Heart left ventricle (tissue), 16 donors: ENCODE results near the gene DPH6. TPM values are rescaled to one million over a fixed set of nuclear protein-coding genes. Genes with fewer than 3 reads are reported as not detected.
A peak's percentile ranks its signal among the peaks of the same experiment; 100 is the strongest.

Source experiments
- ATAC-seq, 4 donors: fragments of 200-7000 bp; cut with Tn5 transposase; one replicate each; pipeline ENCODE4 v1.9.1; 2020 to 2022; ENCODE audit warnings: moderate library complexity in 4 of 4, mild to moderate bottlenecking in 3 of 4, moderate number of reproducible peaks in 1 of 4
- DNase-seq, 5 donors: peaks; one replicate each; pipeline ENCODE4 v3.0.0-alpha.2; 2020
- H3K27ac ChIP-seq, 12 donors: fragments of 200-600 bp; sonication (generic) in 4 of 12; one replicate each; pipeline versions ENCODE4 v1.5.0 to v1.8.0; 2016 to 2022; ENCODE audit warnings: mild to moderate bottlenecking in 2 of 12
- H3K27me3 ChIP-seq, 9 donors: fragments of 200-600 bp; sonication (generic) in 2 of 9; one replicate each; pipeline versions ENCODE4 v1.5.1 to v1.8.0; 2016 to 2022; ENCODE audit warnings: mild to moderate bottlenecking in 3 of 9
- H3K36me3 ChIP-seq, 9 donors: fragments of 200-600 bp; sonication (generic) in 2 of 9; one replicate each; pipeline versions ENCODE4 v1.5.0 to v1.8.0; 2018 to 2022; ENCODE audit warnings: mild to moderate bottlenecking in 2 of 9
- H3K4me1 ChIP-seq, 12 donors: fragments of 200-600 bp; sonication (generic) in 4 of 12; one replicate each; pipeline versions ENCODE4 v1.5.0 to v1.8.0; 2016 to 2022; ENCODE audit warnings: mild to moderate bottlenecking in 3 of 12
- H3K4me3 ChIP-seq, 12 donors: fragments of 200-600 bp; sonication (generic) in 4 of 12; one replicate each; pipeline versions ENCODE4 v1.5.0 to v1.8.0; 2017 to 2022; ENCODE audit warnings: mild to moderate bottlenecking in 9 of 12, moderate library complexity in 4 of 12
- H3K9me3 ChIP-seq, 12 donors: fragments of 200-600 bp; sonication (generic) in 4 of 12; one replicate each; pipeline versions ENCODE4 v1.5.0 to v1.8.0; 2016 to 2022; ENCODE audit warnings: mild to moderate bottlenecking in 1 of 12
- POLR2A ChIP-seq, 2 donors: fragments of 450-650 bp; IDR thresholded peaks; one replicate each; pipeline ENCODE4 v1.6.1; 2017; ENCODE audit warnings: antibody characterized with exemption in 2 of 2, mild to moderate bottlenecking in 2 of 2, moderate library complexity in 2 of 2
- WGBS, 4 donors: extraction: QIAGEN DNeasy Blood & Tissue Kit in 2 of 4; methylation state at CpG; one replicate each; pipeline versions ENCODE4 v1.1.5 to v1.1.7; 2013 to 2018; 5-methylcytosine and 5-hydroxymethylcytosine counted together
- intact Hi-C, 10 donors: fragments of 100-400 bp; cut with DNase I; formaldehyde crosslinking; loops; one replicate each; pipeline versions ENCODE4 v1.11.1 to v1.14.2; 2022
- polyA plus RNA-seq, 2 donors: library from polyadenylated mRNA; stranded (reverse); fragments of 200-250 nt; gene quantifications; one replicate each; pipeline ENCODE4 v1.2.3, GENCODE V29; 2013
- total RNA-seq, 9 donors: library from RNA; depleted of rRNA in 2 of 9; stranded (reverse); fragments of >200 nt in 2 of 9; fragmentation: NEBNext Ultra II Directional in 3 of 9; extraction: Animal tissue kit (Norgen Biotek cat#: 25700) in 3 of 9; gene quantifications; one replicate each; pipeline versions ENCODE4 v1.1.0 to v1.2.4, GENCODE V29; 2016 to 2023
- TF ChIP-seq, protein P1 (sequence below), 12 donors: fragments of 200-600 bp; sonication (generic) in 4 of 12; IDR thresholded peaks; one replicate each; pipeline versions ENCODE4 v1.5.0 to v1.8.0; 2018 to 2022; ENCODE audit warnings: antibody characterized with exemption in 12 of 12, mild to moderate bottlenecking in 5 of 12
- donor health status: ischemic (EF 13 %, LVEDD 7.1; RV severe dilation, severe dysfunction).
- donor health status: healthy with polysubstance abuse.
- donor health status: DM: no; HTN: yes; CAD: no.
- donor health status: DM: no; HTN: no; CAD: no.
- donor health status: ischemic (EF 25% LVEDD 6.9; RV normal size, moderate dysfunction).
- donor health status: ischemic (EF 25% LVEDD 5.7; RV mildly dilated, moderate dysfunction).
- donor health status: healthy.
- donor health status: DM: yes; HTN: yes; CAD: no.
- donor health status: ischemic (EF 35%, LVEDD 5.7; RV mildly dilated, moderate dysfunction).
- donor health status: nonischemic (EF 11% LVEDD 7.7; RV severe dilation, severe dysfunction).
- donor health status: DM: yes; HTN: yes; CAD: no.
- donor health status: PGD.
- donor health status: ischemic (EF 29% LVEDD 5.4; RV normal size, mild dysfunction).
- donor health status: nonischemic (EF 23%, LVEDD 6.1; RV moderate dilation, normal function).

The DPH6 gene
- total and polyA plus RNA-seq, 11 donors, result 5.9 to 24.8 (median 15.7) TPM

DNA sequence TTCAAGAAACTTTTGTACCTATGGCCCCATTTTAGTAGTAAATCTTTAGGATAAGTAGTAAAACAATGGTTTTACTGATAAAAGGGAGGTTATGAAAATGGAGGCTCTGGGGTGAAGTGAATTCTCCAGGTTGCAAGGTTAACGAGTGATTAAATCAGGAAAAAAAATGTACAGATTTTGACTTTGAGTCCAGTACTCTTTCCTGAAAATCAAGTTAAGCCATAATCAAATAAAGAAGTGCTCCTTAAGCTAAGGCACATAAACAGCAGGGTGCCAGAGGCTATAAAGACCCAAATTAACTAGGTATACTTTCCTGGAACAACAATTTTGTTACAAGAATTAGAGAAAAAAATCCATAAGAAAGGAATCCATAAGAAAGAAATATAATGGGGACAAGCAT lies 114.7 kb downstream of the DPH6 start:
- 95 to 98% (median 95%) methylated on average over 1 of the region's 1 CpG for WGBS, 4 donors
- peaks cover 0 to 6% (median 0%) of the 10 kb centered on the region in 12 donors for H3K4me1 ChIP-seq
- H3K27ac ChIP-seq, result no peak overlapping the region
- H3K9me3 ChIP-seq, result peaks cover 0 to 8% (median 0%) of the 10 kb centered on the region in 12 donors
- no peak for DNase-seq
- no peak for TF ChIP-seq POLR2A (IDR thresholded peaks at IDR 0.05)
- TF ChIP-seq, protein P1, sequence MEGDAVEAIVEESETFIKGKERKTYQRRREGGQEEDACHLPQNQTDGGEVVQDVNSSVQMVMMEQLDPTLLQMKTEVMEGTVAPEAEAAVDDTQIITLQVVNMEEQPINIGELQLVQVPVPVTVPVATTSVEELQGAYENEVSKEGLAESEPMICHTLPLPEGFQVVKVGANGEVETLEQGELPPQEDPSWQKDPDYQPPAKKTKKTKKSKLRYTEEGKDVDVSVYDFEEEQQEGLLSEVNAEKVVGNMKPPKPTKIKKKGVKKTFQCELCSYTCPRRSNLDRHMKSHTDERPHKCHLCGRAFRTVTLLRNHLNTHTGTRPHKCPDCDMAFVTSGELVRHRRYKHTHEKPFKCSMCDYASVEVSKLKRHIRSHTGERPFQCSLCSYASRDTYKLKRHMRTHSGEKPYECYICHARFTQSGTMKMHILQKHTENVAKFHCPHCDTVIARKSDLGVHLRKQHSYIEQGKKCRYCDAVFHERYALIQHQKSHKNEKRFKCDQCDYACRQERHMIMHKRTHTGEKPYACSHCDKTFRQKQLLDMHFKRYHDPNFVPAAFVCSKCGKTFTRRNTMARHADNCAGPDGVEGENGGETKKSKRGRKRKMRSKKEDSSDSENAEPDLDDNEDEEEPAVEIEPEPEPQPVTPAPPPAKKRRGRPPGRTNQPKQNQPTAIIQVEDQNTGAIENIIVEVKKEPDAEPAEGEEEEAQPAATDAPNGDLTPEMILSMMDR (IDR thresholded peaks at IDR 0.05), result no peak
- intact Hi-C loops, result no loop called here
- H3K27me3 ChIP-seq, result no peaks in the 10 kb centered on the region
- no peak for ATAC-seq
- peaks cover 0 to 3% (median 0%) of the 10 kb centered on the region in 9 donors for H3K36me3 ChIP-seq
- no peak overlapping the region for H3K4me3 ChIP-seq

DNA sequence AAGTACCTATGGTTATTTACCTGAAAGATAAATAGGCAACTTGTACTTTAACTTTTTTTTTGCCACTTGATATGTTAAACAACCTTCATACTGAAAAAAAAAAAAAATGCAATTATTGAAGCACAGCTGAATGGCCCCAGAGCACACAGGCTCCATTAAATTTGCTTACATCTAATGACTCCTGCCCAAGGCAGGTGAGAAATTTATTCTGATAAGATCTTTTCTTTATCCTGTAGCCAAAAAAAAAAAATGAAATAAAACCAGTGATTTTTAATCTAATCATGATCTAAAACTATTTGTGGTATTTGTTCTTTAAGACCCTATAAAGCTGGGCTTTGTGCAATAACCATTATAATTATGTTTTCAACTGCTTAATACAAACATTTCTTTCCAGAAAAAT lies 115.7 kb downstream of the DPH6 start:
- Histone ChIP-seq H3K27ac (no peak overlapping the region), H3K36me3 (no peaks in the 10 kb centered on the region), H3K27me3 (no peaks in the 10 kb centered on the region), H3K4me1 (peaks cover 0 to 6% (median 0%) of the 10 kb centered on the region in 12 donors), H3K9me3 (peaks cover 0 to 3% (median 0%) of the 10 kb centered on the region in 12 donors), H3K4me3 (no peak overlapping the region)
- intact Hi-C loops, result no loop called here
- ATAC-seq (no peak), DNase-seq (no peak)
- TF ChIP-seq, protein P1 (IDR thresholded peaks at IDR 0.05), result no peak
- no peak for TF ChIP-seq POLR2A (IDR thresholded peaks at IDR 0.05)

- ATAC-seq (no peak), DNase-seq (no peak)
- H3K36me3 ChIP-seq, result no peaks in the 10 kb centered on the region
- no peaks in the 10 kb centered on the region for H3K27me3 ChIP-seq
- peaks cover 0 to 14% (median 0%) of the 10 kb centered on the region in 12 donors for H3K9me3 ChIP-seq
- intact Hi-C loops, result no loop called here
- no peak overlapping the region for H3K4me3 ChIP-seq
- H3K27ac ChIP-seq, result no peak overlapping the region
- peaks cover 0 to 6% (median 0%) of the 10 kb centered on the region in 12 donors for H3K4me1 ChIP-seq
- TF ChIP-seq, protein P1 (IDR thresholded peaks at IDR 0.05), result no peak
- TF ChIP-seq POLR2A (IDR thresholded peaks at IDR 0.05), result no peak
Observed at GRCh38 chr15:35427496-35427895, 118.5 kb downstream of the DPH6 start.

DNA sequence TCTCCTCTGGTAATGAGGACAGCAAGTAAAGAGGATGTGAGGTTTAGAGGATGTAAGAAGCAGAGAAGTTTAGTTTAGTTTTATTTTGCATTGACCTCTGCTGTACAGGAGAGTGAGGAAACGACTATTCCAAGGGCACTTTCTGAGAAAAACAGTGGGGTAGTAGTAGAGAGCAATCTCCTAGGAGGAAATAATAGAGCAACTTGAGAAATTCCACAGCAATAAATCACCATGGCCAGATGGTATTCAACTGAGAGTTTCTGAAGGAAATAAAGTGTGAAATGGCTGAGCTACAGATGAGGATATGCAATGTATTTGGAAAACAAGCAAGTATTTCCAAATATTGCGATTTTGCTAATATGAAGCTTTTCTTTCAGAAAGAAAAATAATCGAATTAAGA lies 118.9 kb downstream of the DPH6 start:
- DNase-seq (no peak), ATAC-seq (peak in 2 of 4 donors; percentile 41 to 43)
- intact Hi-C loops, result no loop called here
- 48 to 70% (median 65%) methylated on average over 3 of the region's 3 CpGs for WGBS, 4 donors
- TF ChIP-seq, protein P1 (IDR thresholded peaks at IDR 0.05), result no peak
- no peak for TF ChIP-seq POLR2A (IDR thresholded peaks at IDR 0.05)
- Histone ChIP-seq H3K9me3 (peaks cover 0 to 14% (median 0%) of the 10 kb centered on the region in 12 donors), H3K27ac (no peak overlapping the region), H3K4me3 (no peak overlapping the region), H3K36me3 (no peaks in the 10 kb centered on the region), H3K27me3 (no peaks in the 10 kb centered on the region), H3K4me1 (peaks cover 0 to 6% (median 0%) of the 10 kb centered on the region in 12 donors)
